WTC11 (cell line): ENCODE data around the gene RGS9. TPM values are rescaled to one million over a fixed set of nuclear protein-coding genes. Genes with fewer than 3 reads are reported as not detected.

Experiments
- ATAC-seq: fragments of 200-7000 bp; cut with Tn5 transposase; 2 replicates; pipeline ENCODE4 v1.10.0; 2021; ENCODE audit warnings: mild to moderate bottlenecking, moderate library complexity
- CTCF ChIA-PET: fragments of 300-600 bp; sonication (Branson Sonifier 250); formaldehyde crosslinking; loops from one replicate; lab custom pipeline; 2021; ENCODE audit warnings: antibody characterized with exemption; lab: Charles Lee
- POLR2A ChIA-PET: fragments of 350-600 bp; sonication (Branson Sonifier 250); formaldehyde crosslinking; loops from one replicate; lab custom pipeline; 2021; ENCODE audit warnings: antibody characterized with exemption; lab: Charles Lee
- DNase-seq: peaks from one replicate; pipeline ENCODE4 v3.0.0; 2021; ENCODE audit warnings: low spot score
- H3K27ac Mint-ChIP-seq: 2 replicates; pipeline ENCODE4 v1.8.0; 2021; ENCODE audit warnings: mixed read lengths
- H3K27me3 Mint-ChIP-seq: 2 replicates; pipeline ENCODE4 v1.8.0; 2021; ENCODE audit warnings: low read depth, mild to moderate bottlenecking, moderate library complexity, mixed read lengths
- H3K36me3 Mint-ChIP-seq: 2 replicates; pipeline ENCODE4 v1.8.0; 2021; ENCODE audit warnings: mixed read lengths
- H3K4me1 Mint-ChIP-seq: 2 replicates; pipeline ENCODE4 v1.8.0; 2022; ENCODE audit warnings: mixed read lengths
- H3K4me3 Mint-ChIP-seq: 2 replicates; pipeline ENCODE4 v1.8.0; 2021; ENCODE audit warnings: mild to moderate bottlenecking, moderate library complexity, mixed read lengths
- H3K9me3 Mint-ChIP-seq: 2 replicates; pipeline ENCODE4 v1.8.0; 2021; ENCODE audit warnings: mixed read lengths
- CBFB ChIP-seq: sonication (generic); formaldehyde crosslinking; IDR thresholded peaks from 2 replicates; pipeline ENCODE4 v1.8.1; 2022; ENCODE audit warnings: mild to moderate bottlenecking, low read depth, missing genetic modification reagents
- CREM ChIP-seq: sonication (generic); formaldehyde crosslinking; IDR thresholded peaks from 2 replicates; pipeline ENCODE4 v1.8.1; 2022; ENCODE audit warnings: mild to moderate bottlenecking, missing genetic modification reagents, moderate library complexity
- ETV6 ChIP-seq: sonication (generic); formaldehyde crosslinking; IDR thresholded peaks from 2 replicates; pipeline ENCODE4 v1.8.1; 2022; ENCODE audit warnings: mild to moderate bottlenecking, missing genetic modification reagents
- JAZF1 ChIP-seq: fragments of 250-450 bp; sonication (Bioruptor Pico); IDR thresholded peaks from 2 replicates; pipeline ENCODE4 v1.9.0; 2021; ENCODE audit warnings: moderate library complexity, mild to moderate bottlenecking, inconsistent platforms
- KAT7 ChIP-seq: sonication (generic); formaldehyde crosslinking; IDR thresholded peaks from 2 replicates; pipeline ENCODE4 v1.8.1; 2023; ENCODE audit warnings: missing genetic modification reagents, mild to moderate bottlenecking, borderline replicate concordance
- MXD4 ChIP-seq: fragments of 250-450 bp; sonication (Bioruptor Pico); IDR thresholded peaks from 2 replicates; pipeline ENCODE4 v1.8.0; 2021; ENCODE audit warnings: mild to moderate bottlenecking, moderate library complexity, borderline replicate concordance
- MYBL2 ChIP-seq: sonication (generic); formaldehyde crosslinking; IDR thresholded peaks from 2 replicates; pipeline ENCODE4 v1.8.1; 2023; ENCODE audit warnings: mild to moderate bottlenecking, moderate library complexity, missing genetic modification reagents
- NFATC4 ChIP-seq: fragments of 250-450 bp; sonication (Bioruptor Pico); IDR thresholded peaks from 2 replicates; pipeline ENCODE4 v1.9.0; 2021; ENCODE audit warnings: mild to moderate bottlenecking
- NFYB ChIP-seq: sonication (generic); formaldehyde crosslinking; conservative IDR thresholded peaks from 2 replicates; pipeline ENCODE4 v1.8.0; 2022; ENCODE audit warnings: low read depth, missing genetic modification reagents
- NR2C2 ChIP-seq: sonication (generic); formaldehyde crosslinking; IDR thresholded peaks from 2 replicates; pipeline ENCODE4 v1.8.0; 2022; ENCODE audit warnings: mild to moderate bottlenecking, missing genetic modification reagents
- RORB ChIP-seq: fragments of 250-450 bp; sonication (Bioruptor Pico); IDR thresholded peaks from 2 replicates; pipeline ENCODE4 v1.9.0; 2021; ENCODE audit warnings: mild to moderate bottlenecking
- SMAD4 ChIP-seq: sonication (generic); formaldehyde crosslinking; IDR thresholded peaks from 2 replicates; pipeline ENCODE4 v1.8.0; 2022; ENCODE audit warnings: mild to moderate bottlenecking, missing genetic modification reagents
- SOX15 ChIP-seq: fragments of 250-450 bp; sonication (Bioruptor Pico); IDR thresholded peaks from 2 replicates; pipeline ENCODE4 v1.9.0; 2021; ENCODE audit warnings: mild to moderate bottlenecking
- TEAD4 ChIP-seq: sonication (generic); formaldehyde crosslinking; IDR thresholded peaks from 2 replicates; pipeline ENCODE4 v1.8.0; 2022; ENCODE audit warnings: mild to moderate bottlenecking, missing genetic modification reagents
- TP53 ChIP-seq: sonication (generic); formaldehyde crosslinking; IDR thresholded peaks from 2 replicates; pipeline ENCODE4 v1.8.1; 2023; ENCODE audit warnings: mild to moderate bottlenecking, missing genetic modification reagents
- ZNF138 ChIP-seq: sonication (generic); formaldehyde crosslinking; conservative IDR thresholded peaks from 2 replicates; pipeline ENCODE4 v1.8.1; 2022; ENCODE audit warnings: mild to moderate bottlenecking, moderate library complexity, missing genetic modification reagents
- ZNF317 ChIP-seq: sonication (generic); formaldehyde crosslinking; IDR thresholded peaks from 2 replicates; pipeline ENCODE4 v1.8.1; 2023; ENCODE audit warnings: low read depth, mild to moderate bottlenecking, moderate library complexity, missing genetic modification reagents, borderline replicate concordance
- total RNA-seq: library from RNA; stranded (reverse); gene quantifications from 3 replicates; pipeline ENCODE4 v1.2.3, GENCODE V29; 2021
- TF ChIP-seq, protein P1 (sequence below): sonication (generic); formaldehyde crosslinking; IDR thresholded peaks from 2 replicates; pipeline ENCODE4 v1.8.1; 2023; ENCODE audit warnings: mild to moderate bottlenecking, missing genetic modification reagents
- TF ChIP-seq, protein P2 (sequence below): sonication (generic); formaldehyde crosslinking; IDR thresholded peaks from 2 replicates; pipeline ENCODE4 v1.8.0; 2022; ENCODE audit warnings: mild to moderate bottlenecking, missing genetic modification reagents
- TF ChIP-seq, protein P3 (sequence below): sonication (generic); formaldehyde crosslinking; IDR thresholded peaks from 2 replicates; pipeline ENCODE4 v1.8.0; 2022; ENCODE audit warnings: missing genetic modification reagents
- TF ChIP-seq, protein P4 (sequence below): sonication (generic); formaldehyde crosslinking; IDR thresholded peaks from 2 replicates; pipeline ENCODE4 v1.8.1; 2022; ENCODE audit warnings: low read depth, missing genetic modification reagents, borderline replicate concordance
- TF ChIP-seq, protein P5 (sequence below): sonication (generic); formaldehyde crosslinking; IDR thresholded peaks from 2 replicates; pipeline ENCODE4 v1.8.1; 2022; ENCODE audit warnings: low read depth, mild to moderate bottlenecking, moderate library complexity, missing genetic modification reagents, borderline replicate concordance

RGS9 gene
- total RNA-seq, 1 experiment from 2014 or later = 11.3 TPM

DNA sequence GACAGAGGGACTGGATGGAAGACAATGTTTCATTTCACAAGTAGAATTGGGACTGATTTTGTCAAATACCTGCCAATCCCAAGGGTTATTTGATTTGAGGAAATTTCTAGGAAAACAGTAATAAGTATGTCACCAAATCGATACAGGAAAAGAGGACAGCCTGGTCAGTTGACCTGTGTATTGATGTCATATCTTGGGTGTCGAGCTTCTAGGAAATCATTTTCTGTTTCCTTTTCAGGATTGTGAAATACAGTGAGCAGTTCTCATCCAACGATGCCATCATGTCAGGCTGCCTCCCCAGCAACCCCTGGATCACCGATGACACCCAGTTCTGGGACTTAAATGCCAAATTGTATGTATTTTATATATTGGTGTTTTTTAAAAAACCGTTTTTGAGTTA lies 56.1 kb downstream of the RGS9 start:
- Mint-ChIP-seq H3K36me3 (no peaks in the 10 kb centered on the region), H3K4me3 (no peak overlapping the region), H3K9me3 (no peaks in the 10 kb centered on the region)
- TF ChIP-seq, protein P1, sequence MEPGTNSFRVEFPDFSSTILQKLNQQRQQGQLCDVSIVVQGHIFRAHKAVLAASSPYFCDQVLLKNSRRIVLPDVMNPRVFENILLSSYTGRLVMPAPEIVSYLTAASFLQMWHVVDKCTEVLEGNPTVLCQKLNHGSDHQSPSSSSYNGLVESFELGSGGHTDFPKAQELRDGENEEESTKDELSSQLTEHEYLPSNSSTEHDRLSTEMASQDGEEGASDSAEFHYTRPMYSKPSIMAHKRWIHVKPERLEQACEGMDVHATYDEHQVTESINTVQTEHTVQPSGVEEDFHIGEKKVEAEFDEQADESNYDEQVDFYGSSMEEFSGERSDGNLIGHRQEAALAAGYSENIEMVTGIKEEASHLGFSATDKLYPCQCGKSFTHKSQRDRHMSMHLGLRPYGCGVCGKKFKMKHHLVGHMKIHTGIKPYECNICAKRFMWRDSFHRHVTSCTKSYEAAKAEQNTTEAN = no peak
- TF ChIP-seq MXD4 (CRISPR knock-in tag) (no peak), ETV6 (no peak), MYBL2 (CRISPR knock-in tag) (no peak), SMAD4 (CRISPR knock-in tag) (no peak), SOX15 (CRISPR knock-in tag) (no peak), KAT7 (no peak), NR2C2 (CRISPR knock-in tag) (no peak), ZNF138 (CRISPR knock-in tag) (no peak)
- TF ChIP-seq, protein P2, sequence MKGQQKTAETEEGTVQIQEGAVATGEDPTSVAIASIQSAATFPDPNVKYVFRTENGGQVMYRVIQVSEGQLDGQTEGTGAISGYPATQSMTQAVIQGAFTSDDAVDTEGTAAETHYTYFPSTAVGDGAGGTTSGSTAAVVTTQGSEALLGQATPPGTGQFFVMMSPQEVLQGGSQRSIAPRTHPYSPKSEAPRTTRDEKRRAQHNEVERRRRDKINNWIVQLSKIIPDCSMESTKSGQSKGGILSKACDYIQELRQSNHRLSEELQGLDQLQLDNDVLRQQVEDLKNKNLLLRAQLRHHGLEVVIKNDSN (CRISPR knock-in tag) = no peak
- TF ChIP-seq, protein P3, sequence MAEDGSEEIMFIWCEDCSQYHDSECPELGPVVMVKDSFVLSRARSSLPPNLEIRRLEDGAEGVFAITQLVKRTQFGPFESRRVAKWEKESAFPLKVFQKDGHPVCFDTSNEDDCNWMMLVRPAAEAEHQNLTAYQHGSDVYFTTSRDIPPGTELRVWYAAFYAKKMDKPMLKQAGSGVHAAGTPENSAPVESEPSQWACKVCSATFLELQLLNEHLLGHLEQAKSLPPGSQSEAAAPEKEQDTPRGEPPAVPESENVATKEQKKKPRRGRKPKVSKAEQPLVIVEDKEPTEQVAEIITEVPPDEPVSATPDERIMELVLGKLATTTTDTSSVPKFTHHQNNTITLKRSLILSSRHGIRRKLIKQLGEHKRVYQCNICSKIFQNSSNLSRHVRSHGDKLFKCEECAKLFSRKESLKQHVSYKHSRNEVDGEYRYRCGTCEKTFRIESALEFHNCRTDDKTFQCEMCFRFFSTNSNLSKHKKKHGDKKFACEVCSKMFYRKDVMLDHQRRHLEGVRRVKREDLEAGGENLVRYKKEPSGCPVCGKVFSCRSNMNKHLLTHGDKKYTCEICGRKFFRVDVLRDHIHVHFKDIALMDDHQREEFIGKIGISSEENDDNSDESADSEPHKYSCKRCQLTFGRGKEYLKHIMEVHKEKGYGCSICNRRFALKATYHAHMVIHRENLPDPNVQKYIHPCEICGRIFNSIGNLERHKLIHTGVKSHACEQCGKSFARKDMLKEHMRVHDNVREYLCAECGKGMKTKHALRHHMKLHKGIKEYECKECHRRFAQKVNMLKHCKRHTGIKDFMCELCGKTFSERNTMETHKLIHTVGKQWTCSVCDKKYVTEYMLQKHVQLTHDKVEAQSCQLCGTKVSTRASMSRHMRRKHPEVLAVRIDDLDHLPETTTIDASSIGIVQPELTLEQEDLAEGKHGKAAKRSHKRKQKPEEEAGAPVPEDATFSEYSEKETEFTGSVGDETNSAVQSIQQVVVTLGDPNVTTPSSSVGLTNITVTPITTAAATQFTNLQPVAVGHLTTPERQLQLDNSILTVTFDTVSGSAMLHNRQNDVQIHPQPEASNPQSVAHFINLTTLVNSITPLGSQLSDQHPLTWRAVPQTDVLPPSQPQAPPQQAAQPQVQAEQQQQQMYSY (CRISPR knock-in tag) = no peak
- TF ChIP-seq, all 79 proteins: peak for 0
- Mint-ChIP-seq H3K27ac (no peak overlapping the region), H3K4me1 (peaks cover 12% of the 10 kb centered on the region), H3K27me3 (no peaks in the 10 kb centered on the region)
- no peak for ATAC-seq
- CTCF ChIA-PET = interaction anchor here (0.7 to 1.1 kb wide), 2 partner anchors 9 to 35 kb away, joined by 3 to 5 read pairs; no protein-coding TSS in a partner anchor
- DNase-seq = no peak
- POLR2A ChIA-PET = interaction anchor here (0.7 to 1.0 kb wide), 2 partner anchors 10 to 910 kb away, joined by 3 to 4 read pairs; no protein-coding TSS in a partner anchor

DNA sequence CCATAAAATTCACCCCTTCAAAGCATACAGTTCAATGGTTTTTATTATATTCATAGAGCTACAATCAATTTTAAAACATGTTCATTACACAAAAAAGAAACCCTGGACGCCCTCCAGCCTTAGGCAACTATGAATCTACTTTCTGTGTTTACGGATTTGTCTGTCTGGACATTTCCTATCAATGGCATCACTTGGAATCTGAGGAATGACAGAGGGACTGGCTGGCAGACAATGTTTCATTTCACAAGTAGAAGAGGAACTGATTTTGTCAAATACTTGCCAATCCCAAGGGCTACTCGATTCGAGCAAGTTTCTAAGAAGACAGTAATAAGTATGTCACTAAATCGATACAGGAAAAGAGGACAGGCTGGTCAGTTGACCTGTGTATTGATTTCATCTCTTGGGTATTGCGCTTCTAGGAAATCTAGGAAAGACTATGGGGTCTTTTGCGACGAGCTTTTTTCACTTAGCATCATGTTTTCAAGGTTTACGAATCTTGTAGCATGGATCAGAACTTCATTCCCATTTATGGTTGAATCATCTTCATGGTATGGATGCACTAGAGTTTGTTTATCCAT lies 56.6 kb downstream of the RGS9 start:
- H3K4me1 Mint-ChIP-seq = peaks cover 15% of the 10 kb centered on the region
- DNase-seq = no peak
- H3K36me3 Mint-ChIP-seq = no peaks in the 10 kb centered on the region
- no peaks in the 10 kb centered on the region for H3K9me3 Mint-ChIP-seq
- no peaks in the 10 kb centered on the region for H3K27me3 Mint-ChIP-seq
- no peak overlapping the region for H3K27ac Mint-ChIP-seq
- no peak overlapping the region for H3K4me3 Mint-ChIP-seq
- ChIA-PET POLR2A (interaction anchor here (0.7 kb wide), 1 partner anchor 910 kb away, joined by 4 read pairs; no protein-coding TSS in a partner anchor), CTCF (no interaction called here)
- ATAC-seq = no peak
- no peak for TF ChIP-seq TEAD4 (CRISPR knock-in tag)
- no peak for TF ChIP-seq TP53
- TF ChIP-seq CBFB (CRISPR knock-in tag) = no peak
- TF ChIP-seq, protein P3 (CRISPR knock-in tag) = no peak
- TF ChIP-seq CREM (CRISPR knock-in tag) = no peak
- no peak for TF ChIP-seq ZNF317 (CRISPR knock-in tag)
- TF ChIP-seq, protein P4, sequence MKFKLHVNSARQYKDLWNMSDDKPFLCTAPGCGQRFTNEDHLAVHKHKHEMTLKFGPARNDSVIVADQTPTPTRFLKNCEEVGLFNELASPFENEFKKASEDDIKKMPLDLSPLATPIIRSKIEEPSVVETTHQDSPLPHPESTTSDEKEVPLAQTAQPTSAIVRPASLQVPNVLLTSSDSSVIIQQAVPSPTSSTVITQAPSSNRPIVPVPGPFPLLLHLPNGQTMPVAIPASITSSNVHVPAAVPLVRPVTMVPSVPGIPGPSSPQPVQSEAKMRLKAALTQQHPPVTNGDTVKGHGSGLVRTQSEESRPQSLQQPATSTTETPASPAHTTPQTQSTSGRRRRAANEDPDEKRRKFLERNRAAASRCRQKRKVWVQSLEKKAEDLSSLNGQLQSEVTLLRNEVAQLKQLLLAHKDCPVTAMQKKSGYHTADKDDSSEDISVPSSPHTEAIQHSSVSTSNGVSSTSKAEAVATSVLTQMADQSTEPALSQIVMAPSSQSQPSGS (CRISPR knock-in tag) = no peak
- no peak for TF ChIP-seq NR2C2 (CRISPR knock-in tag)
- TF ChIP-seq, protein P1 = no peak
- TF ChIP-seq NFATC4 (CRISPR knock-in tag) = no peak
- TF ChIP-seq ETV6 = no peak
- no peak for TF ChIP-seq JAZF1 (CRISPR knock-in tag)
- no peak for TF ChIP-seq RORB
- TF ChIP-seq, protein P5, sequence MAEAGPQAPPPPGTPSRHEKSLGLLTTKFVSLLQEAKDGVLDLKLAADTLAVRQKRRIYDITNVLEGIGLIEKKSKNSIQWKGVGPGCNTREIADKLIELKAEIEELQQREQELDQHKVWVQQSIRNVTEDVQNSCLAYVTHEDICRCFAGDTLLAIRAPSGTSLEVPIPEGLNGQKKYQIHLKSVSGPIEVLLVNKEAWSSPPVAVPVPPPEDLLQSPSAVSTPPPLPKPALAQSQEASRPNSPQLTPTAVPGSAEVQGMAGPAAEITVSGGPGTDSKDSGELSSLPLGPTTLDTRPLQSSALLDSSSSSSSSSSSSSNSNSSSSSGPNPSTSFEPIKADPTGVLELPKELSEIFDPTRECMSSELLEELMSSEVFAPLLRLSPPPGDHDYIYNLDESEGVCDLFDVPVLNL (CRISPR knock-in tag) = no peak
- no peak for TF ChIP-seq NFYB
